Keratinocyte (primary cell): ENCODE data around the gene ECT2L.

Experiments
- EZH2 ChIP-seq: IDR thresholded peaks from one replicate; pipeline ENCODE4 v1.6.1; 2012; ENCODE audit warnings: inconsistent platforms, mild to moderate bottlenecking, low read length, moderate library complexity
- TF ChIP-seq, protein P1 (sequence below), 3 experiments: IDR thresholded peaks in 1 of 3; conservative IDR thresholded peaks in 1 of 3; optimal IDR thresholded peaks in 1 of 3; 2 replicates in 2 of 3; 3 replicates in 1 of 3; pipeline versions ENCODE3 to v1.5.1; 2011; ENCODE audit warnings: low read length in 3 of 3, mild to moderate bottlenecking in 3 of 3, moderate library complexity in 2 of 3, control low read depth in 1 of 3, inconsistent platforms in 1 of 3; ENCODE audit not compliant: insufficient read depth in 2 of 3; ENCODE audit errors: extremely low read depth in 1 of 3

DNA sequence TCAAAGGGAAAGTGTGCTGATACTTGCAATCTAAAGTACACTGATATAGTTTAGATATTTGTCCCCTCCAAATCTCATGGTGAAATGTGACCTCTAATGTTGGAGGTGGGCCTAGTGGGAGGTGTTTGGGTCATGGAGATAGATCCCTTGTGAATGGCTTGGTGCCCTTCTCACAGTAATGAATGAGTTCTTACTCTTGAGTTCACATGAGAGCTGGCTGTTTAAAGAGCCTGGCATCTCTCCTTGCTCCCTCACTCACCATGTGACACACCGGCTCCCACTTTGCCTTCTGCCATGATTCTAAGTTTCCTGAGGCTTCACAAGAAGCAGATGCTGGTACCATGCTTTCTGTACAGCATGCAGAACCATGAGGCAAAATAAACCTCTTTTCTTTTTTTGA lies 114.1 kb downstream of the ECT2L start:
- TF ChIP-seq, protein P1, sequence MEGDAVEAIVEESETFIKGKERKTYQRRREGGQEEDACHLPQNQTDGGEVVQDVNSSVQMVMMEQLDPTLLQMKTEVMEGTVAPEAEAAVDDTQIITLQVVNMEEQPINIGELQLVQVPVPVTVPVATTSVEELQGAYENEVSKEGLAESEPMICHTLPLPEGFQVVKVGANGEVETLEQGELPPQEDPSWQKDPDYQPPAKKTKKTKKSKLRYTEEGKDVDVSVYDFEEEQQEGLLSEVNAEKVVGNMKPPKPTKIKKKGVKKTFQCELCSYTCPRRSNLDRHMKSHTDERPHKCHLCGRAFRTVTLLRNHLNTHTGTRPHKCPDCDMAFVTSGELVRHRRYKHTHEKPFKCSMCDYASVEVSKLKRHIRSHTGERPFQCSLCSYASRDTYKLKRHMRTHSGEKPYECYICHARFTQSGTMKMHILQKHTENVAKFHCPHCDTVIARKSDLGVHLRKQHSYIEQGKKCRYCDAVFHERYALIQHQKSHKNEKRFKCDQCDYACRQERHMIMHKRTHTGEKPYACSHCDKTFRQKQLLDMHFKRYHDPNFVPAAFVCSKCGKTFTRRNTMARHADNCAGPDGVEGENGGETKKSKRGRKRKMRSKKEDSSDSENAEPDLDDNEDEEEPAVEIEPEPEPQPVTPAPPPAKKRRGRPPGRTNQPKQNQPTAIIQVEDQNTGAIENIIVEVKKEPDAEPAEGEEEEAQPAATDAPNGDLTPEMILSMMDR (optimal IDR thresholded peaks at IDR 0.05 in 1 of 3, IDR thresholded peaks at IDR 0.05 in 1 of 3, conservative IDR thresholded peaks at IDR 0.05 in 1 of 3; ENCODE audit: extremely low read depth in 1 of 3, insufficient read depth in 2 of 3, low read length in 3 of 3) = no peak
- no peak for TF ChIP-seq EZH2
